Fibroblast of the aortic adventitia (primary cell): ENCODE results near the gene SLC25A42. TPM values are rescaled to one million over a fixed set of nuclear protein-coding genes. Genes with fewer than 3 reads are reported as not detected.

Experiments used
- DNase-seq: peaks from one replicate; pipeline ENCODE4 v3.0.0-alpha.2; 2010; ENCODE audit warnings: low read depth
- H3K4me3 ChIP-seq: 2 replicates; pipeline ENCODE4 v1.5.1; 2011; ENCODE audit warnings: low read depth, mild to moderate bottlenecking, control low read depth, low read length, moderate library complexity
- CTCF ChIP-seq: IDR thresholded peaks from 2 replicates; pipeline ENCODE4 v1.5.1; 2011; ENCODE audit warnings: mild to moderate bottlenecking, low read length, control low read depth, inconsistent platforms; ENCODE audit not compliant: insufficient read depth
- total RNA-seq: library from RNA; depleted of rRNA; stranded (reverse); fragments of >200 nt; gene quantifications from 2 replicates; pipeline ENCODE4 v1.2.3, GENCODE V29; 2012; ENCODE audit warnings: low replicate concordance

Gene SLC25A42
- total RNA-seq, 1 donor = 4.8 TPM

GRCh38 chr19:19054939-19055440 is 8.8 kb upstream of the SLC25A42 start:
- no peak for DNase-seq
- no peak overlapping the region for H3K4me3 ChIP-seq

GRCh38 chr19:19055701-19056100 is 8.1 kb upstream of the SLC25A42 start:
- DNase-seq = no peak
- TF ChIP-seq CTCF = no peak

More at GRCh38 chr19:19054939-19055440, 8.8 kb upstream of the SLC25A42 start:
- no peak for TF ChIP-seq CTCF

GRCh38 chr19:19056636-19057275 is 7.0 kb upstream of the SLC25A42 start:
- H3K4me3 ChIP-seq = no peak overlapping the region
- no peak for TF ChIP-seq CTCF
- DNase-seq = no peak

More at GRCh38 chr19:19055701-19056100, 8.1 kb upstream of the SLC25A42 start:
- H3K4me3 ChIP-seq = no peak overlapping the region

GRCh38 chr19:19057317-19057716 is 6.5 kb upstream of the SLC25A42 start:
- no peak for TF ChIP-seq CTCF
- DNase-seq = no peak
- H3K4me3 ChIP-seq = no peak overlapping the region

- no peak for TF ChIP-seq CTCF
- DNase-seq = no peak
- no peak overlapping the region for H3K4me3 ChIP-seq
These were observed 6.1 kb upstream of the SLC25A42 start for GRCh38 chr19:19057720-19058119.

- DNase-seq = no peak
- no peak overlapping the region for H3K4me3 ChIP-seq
- no peak for TF ChIP-seq CTCF
These were observed 4.6 kb upstream of the SLC25A42 start for GRCh38 chr19:19059018-19059836.
